ENCODE measurements around the gene VAV3.
"Not testable (repeated sequence)": the region's sequence is repeated elsewhere in the genome, so short reads cannot be mapped to it uniquely, and the experiment has no call there.

Gene VAV3

DNA sequence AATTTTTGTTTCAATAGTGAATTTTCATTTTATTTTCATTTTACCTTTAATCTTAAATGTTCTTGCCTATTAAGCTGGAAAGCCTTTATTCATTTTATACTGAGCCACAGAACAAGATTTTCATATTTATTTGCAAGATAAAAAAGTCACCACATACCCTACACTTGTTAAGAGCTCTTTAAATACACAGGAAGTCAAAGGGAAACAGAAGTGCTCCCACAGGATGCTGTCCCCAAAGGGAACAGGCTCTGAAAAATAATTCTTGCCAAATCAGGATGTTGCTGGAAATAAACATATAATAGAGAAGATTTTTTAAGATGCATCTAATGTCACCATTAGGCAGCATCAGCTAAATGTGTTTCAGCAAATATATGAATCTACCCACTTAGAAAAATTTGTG lies 113.6 kb downstream of the VAV3 start:
- no peak for DNase-seq (ENCODE audit: low spot score)
- TF ChIP-seq, protein P1, sequence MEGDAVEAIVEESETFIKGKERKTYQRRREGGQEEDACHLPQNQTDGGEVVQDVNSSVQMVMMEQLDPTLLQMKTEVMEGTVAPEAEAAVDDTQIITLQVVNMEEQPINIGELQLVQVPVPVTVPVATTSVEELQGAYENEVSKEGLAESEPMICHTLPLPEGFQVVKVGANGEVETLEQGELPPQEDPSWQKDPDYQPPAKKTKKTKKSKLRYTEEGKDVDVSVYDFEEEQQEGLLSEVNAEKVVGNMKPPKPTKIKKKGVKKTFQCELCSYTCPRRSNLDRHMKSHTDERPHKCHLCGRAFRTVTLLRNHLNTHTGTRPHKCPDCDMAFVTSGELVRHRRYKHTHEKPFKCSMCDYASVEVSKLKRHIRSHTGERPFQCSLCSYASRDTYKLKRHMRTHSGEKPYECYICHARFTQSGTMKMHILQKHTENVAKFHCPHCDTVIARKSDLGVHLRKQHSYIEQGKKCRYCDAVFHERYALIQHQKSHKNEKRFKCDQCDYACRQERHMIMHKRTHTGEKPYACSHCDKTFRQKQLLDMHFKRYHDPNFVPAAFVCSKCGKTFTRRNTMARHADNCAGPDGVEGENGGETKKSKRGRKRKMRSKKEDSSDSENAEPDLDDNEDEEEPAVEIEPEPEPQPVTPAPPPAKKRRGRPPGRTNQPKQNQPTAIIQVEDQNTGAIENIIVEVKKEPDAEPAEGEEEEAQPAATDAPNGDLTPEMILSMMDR (IDR thresholded peaks at IDR 0.05; ENCODE audit: extremely low read depth, insufficient read depth, missing control alignments), result no peak
- in situ Hi-C loops (cut with MboI; ENCODE audit: low pct_unique_long_range_greater_than_20kb, low sequenced_read_pairs, unreplicated experiment), result no loop called here

DNA sequence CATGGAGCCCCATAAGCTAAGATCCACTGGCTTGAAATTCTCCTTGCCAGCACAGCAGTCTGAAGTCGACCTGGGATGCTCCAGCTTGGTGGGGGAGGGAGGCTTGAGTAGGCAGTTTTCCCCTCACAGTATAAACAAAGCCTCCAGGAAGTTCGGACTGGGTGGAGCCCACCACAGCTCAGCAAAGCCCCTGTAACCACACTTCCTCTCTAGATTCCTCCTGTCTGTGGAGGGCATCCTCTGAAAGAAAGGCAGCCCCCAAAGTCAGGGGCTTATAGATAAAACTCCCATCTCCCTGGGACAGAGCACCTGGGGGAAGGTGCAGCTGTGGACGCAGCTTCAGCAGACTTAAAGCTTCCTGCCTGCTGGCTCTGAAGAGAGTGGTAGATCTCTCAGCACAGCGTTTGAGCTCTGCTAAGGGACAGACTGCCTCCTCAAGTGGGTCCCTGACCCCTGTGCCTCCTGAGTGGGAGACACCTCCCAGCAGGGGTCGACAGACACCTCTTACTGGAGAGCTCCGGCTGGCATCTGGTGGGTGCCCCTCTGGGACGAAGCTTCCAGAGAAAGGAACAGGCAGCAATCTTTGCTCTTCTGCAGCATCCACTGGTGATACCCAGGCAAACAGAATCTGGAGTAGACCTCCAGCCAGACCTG lies 120.3 kb downstream of the VAV3 start:
- DNase-seq (ENCODE audit: low spot score); in situ Hi-C loops (cut with MboI; ENCODE audit: low pct_unique_long_range_greater_than_20kb, low sequenced_read_pairs, unreplicated experiment): not testable (repeated sequence)

DNA sequence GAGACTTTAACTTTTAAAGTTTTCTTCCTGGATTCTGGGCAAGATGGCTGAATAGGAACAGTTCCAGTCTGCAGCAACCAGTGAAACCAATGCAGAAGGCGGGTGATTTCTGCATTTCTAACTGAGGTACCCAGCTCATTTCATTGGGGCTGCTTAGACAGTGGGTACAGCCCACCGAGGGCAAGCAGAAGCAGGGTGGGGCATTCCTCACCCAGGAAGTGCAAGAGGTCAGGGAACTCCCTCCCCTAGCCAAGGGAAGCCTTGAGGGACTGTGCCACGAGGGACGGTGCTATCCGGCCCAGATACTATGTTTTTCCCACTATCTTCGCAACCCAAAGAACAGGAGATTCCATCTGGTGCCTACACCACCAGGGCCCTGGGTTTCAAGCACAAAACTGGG lies 121.0 kb downstream of the VAV3 start:
- in situ Hi-C loops (cut with MboI; ENCODE audit: low pct_unique_long_range_greater_than_20kb, low sequenced_read_pairs, unreplicated experiment), result no loop called here
- DNase-seq (ENCODE audit: low spot score), result no peak
- TF ChIP-seq, protein P1 (IDR thresholded peaks at IDR 0.05; ENCODE audit: extremely low read depth, insufficient read depth, missing control alignments), result no peak

DNA sequence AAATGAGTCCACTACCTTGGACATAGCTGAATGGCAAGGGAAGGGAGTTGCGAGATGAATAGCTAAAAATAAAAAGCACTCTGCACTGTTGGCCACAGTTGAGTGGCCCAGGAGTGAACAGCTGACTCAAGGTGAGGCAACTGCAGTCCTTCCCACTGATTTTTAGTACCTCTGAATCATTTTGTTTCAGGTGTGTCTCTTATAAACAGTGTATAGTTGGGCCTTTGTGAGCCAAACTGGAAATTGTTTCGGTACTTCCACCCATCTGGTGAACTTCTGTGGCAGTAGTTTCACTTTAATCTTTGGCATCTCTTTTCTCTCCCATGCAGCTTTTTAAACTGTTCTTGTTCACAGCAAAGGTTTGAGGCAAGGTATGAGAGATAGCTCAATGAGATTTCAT lies 122.7 kb downstream of the VAV3 start:
- in situ Hi-C loops (cut with MboI; ENCODE audit: low pct_unique_long_range_greater_than_20kb, low sequenced_read_pairs, unreplicated experiment), result no loop called here
- TF ChIP-seq, protein P1 (IDR thresholded peaks at IDR 0.05; ENCODE audit: extremely low read depth, insufficient read depth, missing control alignments), result no peak
- DNase-seq (ENCODE audit: low spot score), result no peak

DNA sequence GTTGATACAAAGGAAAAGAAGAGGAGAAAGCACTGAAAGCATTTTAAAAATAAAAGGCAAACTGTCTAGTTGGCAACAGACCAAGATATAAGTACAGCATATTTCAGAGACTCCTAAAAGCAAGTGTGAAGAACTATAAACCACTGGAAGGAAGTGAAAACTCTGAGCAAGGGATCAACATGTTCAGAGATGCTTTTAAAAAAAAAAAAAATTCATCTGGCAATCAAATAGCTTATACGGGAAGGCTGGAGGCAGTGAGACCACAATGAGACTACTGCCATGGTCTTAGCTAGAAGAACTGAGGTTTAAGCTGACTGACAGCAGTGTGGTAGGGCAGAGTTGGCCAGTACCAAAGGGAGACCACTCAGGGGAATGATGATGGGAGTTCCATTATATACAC lies 124.3 kb downstream of the VAV3 start:
- no peak for DNase-seq (ENCODE audit: low spot score)
- in situ Hi-C loops (cut with MboI; ENCODE audit: low pct_unique_long_range_greater_than_20kb, low sequenced_read_pairs, unreplicated experiment), result no loop called here
- TF ChIP-seq, protein P1 (IDR thresholded peaks at IDR 0.05; ENCODE audit: extremely low read depth, insufficient read depth, missing control alignments), result no peak

DNA sequence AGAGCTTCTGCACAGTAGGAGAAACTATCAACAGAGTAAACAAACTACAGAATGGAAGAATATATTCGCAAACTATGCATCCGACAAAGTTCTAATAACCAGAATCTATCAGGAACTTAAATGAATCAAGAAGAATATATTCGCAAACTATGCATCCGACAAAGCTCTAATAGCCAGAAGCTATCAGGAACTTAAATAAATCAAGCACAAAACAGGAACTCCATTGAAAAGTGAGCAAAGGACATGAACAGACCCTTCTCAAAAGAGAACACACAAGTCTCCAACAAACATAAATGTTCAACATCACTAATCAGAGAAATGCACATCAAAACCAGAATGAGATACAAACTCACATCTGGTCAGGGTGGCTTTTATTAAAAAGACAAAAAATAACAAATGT lies 126.9 kb downstream of the VAV3 start:
- DNase-seq (ENCODE audit: low spot score), result no peak
- in situ Hi-C loops (cut with MboI; ENCODE audit: low pct_unique_long_range_greater_than_20kb, low sequenced_read_pairs, unreplicated experiment), result no loop called here
- TF ChIP-seq, protein P1 (IDR thresholded peaks at IDR 0.05; ENCODE audit: extremely low read depth, insufficient read depth, missing control alignments), result no peak

DNA sequence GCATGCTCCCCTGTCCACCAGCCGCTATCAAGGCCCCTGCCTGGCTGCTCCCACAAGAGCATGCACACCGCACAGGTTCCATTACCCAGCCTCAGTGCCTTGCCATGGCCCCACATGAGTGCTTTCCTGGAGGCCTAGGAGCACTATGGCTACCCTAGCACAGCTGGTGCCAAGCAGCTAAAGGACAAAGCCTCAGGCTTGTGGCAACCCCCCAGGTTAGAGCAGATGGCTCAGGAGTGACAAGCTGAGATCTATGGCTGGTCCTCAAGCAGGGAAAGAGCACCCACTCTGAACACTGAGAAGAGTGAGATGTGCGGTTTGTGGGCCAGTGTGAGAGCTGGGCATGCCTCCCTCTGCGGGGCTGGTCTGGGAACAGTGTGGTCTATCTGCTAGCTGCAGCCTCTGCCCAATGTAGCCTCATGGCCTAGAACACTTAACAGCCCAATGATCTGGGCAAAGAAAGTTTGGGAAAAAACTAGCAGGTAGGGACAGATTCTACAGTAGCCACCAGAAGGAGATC lies 129.8 kb downstream of the VAV3 start:
- no peak for DNase-seq (ENCODE audit: low spot score)
- in situ Hi-C loops (cut with MboI; ENCODE audit: low pct_unique_long_range_greater_than_20kb, low sequenced_read_pairs, unreplicated experiment), result no loop called here
- TF ChIP-seq, protein P1 (IDR thresholded peaks at IDR 0.05; ENCODE audit: extremely low read depth, insufficient read depth, missing control alignments), result no peak

Measured in GM13977 (cell line).